NCI-H1417 (cell line): ENCODE measurements around the gene NKD1.

ENCODE experiments used
- DNase-seq, 3 experiments: peaks; one replicate each; lab custom pipeline; 2025; lab: John Stamatoyannopoulos, UW

The NKD1 gene

DNA sequence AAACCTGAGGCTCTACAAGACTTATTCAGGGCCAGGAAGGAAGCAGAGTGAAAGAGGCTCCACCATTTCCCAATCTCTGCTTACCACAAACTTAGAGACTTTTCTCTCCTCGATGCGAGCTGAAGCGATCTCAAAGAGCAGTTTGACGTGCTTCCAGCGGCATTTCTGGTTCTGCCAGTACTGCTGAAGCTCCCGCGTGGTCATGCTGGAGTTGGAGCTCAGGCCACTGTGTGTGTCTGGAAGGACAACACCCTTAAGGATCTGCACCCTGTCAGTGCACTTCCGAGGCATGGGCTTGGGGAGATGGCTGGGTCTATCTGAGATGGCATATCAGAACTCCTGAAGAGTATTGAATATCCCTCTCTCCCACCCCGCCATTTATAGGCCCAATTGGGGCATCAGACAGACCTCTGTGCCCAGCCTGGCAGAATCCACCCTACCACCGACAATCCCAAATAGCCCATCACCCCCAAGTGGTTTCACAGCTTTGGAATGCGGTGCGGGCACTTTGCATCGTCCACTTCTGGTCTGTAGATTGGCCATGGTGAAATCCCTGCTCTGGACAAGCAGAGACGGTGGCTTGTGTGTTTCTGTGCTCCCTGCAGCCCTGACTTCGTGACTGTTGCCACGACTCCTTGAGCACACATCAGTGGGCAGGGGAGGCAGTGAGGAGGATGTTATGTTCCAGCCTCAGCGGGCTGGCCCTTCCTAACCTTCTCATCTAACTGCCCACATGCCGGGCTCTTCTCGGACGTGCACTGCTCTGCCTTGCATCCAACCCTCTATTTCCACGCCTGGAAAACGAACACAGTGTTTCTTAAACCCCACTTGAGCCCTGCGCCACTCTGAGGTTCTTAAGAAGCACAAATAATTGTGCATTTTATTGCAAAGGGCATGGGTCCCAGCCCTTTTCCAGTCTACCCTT, 127.8 kb downstream of the NKD1 start:
- DNase-seq = no peak

DNA sequence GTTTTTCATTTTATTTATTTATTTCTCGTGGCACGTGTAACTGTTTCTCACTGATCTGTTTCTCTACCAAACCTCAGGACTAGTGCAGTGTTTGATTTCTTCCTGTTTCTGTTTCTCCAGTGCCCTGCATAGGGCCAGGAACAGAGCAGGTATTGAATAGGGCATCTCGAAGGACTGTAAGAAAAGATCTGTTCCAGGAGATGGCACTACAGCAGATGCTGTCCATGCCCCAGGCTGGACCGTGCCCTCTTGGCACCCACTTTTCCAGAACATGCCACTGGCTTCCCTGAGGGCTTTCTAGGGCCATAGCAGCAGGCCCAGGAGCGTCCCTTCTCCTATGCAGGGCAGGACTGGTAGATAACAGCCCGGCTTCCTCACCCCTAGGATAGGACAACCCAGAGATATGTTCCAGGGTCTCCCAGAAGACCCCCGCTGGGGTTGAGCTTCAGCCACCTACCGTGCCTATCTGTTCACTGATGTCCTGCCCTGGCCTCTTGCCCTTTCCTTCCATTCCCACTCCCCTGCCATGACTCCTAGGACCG, 128.6 kb downstream of the NKD1 start:
- no peak for DNase-seq

DNA sequence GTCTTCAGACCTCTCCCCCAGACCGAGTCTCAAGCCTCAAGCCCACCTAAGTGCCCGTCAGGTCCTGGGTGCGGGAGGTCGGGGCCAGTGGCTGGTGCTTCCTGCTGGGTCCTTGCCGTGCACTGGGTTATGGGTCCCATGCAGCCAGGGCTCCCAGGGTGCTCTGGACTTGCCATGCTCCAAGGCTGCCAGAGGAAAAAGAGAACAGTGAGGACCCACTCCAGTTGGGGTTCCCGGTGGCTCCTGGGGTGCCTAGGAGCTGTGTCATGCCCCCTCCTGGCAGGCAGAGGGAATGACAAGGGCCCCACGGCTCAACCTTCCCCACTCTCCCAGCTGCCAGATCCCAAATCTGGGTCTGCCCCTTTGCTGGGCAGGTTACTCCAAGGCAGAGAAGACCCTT, 129.2 kb downstream of the NKD1 start:
- no peak for DNase-seq

DNA sequence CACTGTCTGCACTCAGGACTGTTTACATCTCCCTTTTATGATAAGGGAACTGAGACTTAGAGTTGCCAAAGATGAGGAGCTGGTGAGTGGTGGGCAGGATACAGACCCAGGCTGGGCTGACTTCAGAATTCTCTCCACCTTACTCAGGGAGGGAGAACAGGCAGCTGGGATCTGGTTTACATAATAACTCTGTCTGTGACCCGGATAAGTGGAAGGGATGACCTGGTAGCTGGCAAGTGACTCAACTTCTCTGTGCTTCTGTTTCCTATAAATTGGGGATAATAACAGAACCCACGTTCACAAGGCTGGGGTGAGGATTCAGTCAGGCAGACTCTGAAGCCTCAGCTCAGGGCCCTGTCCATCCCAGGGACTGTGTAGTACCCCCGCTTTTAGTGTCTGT, 130.3 kb downstream of the NKD1 start:
- DNase-seq = no peak

DNA sequence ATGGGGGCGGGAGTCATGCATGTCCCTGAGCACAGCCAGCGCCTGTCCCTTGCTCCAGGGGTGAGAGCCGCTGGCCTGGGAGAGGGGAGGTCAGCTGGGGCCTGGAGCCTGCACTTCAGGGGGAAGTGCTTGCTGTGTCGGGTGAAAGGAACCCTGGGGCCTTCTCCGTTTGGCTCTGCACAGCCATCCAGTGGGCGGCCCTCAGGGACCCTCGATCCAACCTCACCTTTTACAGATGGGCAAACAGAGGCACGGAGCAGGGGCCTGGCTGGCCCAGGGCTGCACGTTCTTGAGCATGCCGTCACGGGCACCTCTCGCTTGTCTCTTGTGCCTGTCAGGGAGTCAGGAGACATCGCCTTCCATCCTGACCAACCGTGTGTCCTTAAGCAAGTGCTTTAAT, 131.1 kb downstream of the NKD1 start:
- DNase-seq = no peak

DNA sequence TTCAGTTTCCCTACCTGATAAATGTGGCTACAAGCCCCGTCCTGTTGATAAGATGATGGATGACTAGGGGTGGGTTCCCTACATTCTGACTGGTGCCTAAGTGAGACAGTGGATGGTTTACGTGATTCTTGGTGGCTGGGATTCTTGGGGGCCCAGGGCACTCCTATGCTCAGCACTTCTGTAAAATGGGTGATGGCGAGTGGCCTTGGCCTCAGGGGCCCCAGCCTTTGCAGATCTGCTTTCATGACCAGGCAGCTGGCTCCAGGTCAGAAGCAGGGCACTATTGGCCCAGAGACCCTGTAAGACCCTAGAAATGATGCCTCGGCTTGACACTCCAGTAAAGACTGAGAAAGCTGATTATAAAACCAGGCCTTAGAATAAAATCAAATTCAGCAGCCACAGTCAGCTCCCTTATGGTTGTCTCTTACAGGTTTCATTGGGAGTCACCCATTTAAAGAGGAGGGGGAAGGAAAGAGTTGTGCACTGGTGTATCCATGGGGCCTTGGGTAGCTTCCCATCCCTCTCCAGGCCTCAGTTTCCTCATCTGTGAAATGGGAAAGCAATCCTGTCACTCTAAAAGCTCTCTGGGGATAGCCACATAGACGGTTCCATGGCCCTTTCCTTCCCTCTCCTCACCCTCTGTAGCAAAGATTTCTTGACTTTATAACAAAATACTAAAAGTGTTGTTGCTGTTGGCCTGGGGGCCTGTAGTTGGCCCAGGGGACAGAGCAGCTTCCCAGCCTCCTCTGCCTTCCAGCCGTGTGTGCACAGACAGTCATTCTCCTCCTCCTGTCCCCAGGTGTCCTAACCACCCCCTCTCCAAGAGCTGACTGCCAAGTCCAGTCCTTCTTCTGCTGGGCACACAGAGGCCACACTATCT, 131.7 kb downstream of the NKD1 start:
- DNase-seq = no peak

DNA sequence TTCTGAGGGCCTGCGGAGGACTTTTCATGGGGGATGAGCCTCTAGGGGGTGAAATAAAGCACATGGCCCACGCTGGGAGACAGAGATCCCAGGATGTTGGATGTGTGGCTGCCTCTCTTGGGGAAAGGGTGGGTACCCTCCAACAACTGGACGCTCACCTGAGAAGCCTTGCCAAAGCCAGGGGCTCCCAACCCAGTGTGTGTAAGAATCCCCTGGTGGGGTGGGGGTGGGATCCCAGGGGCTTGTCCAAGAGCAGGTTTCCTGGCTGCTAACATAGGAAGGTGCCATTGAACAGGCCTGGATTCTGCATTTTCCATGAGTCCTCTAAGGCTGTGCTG, 132.3 kb downstream of the NKD1 start:
- no peak for DNase-seq

DNA sequence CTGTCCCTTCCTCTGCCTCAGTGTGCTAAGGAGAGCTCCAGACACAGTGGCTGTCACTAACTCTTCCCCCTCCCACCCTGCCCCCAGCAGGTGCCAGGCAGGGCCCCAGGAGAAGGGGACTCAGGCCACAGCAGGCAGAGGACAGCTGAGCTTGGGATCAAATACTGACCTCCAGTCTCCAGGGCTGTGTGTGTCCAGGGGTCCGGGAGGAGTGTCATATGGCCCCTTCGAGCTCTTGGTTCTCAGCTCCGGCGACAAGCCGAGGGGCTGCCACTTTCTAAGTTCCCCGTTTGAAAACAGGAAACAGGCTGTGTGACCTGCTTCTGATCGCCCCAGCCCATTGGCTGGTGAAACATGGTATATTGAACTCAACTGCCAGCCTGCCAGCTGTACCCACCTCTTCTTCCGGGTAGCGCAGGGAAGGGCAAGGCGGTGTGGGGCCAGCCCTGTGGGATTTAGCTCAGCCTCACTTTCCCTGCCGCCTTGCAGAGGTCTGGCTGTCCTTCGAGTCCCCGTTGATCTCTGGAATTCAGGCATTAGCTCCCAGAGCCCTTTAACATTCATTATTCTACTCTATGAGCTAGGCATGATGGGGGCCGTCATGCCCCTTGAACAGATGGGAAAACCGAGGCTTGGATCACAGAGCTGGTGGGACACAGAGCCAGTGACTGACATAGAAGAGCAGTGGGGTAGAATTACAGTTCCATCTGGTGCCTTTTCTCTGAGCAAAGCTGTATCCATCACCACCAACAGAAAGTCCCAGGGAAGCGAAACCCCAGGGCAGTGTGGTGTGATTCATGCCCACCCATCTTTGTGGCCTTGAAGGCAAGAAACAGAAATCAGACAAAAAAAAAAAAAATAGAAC, 133.1 kb downstream of the NKD1 start, which contains the start of gene SNX20:
TSS of gene SNX20 (minus strand) at position 292 of the 865 bp plus-strand sequence. CDS start 3,786 bp downstream, outside the sequence.
- DNase-seq = no peak

DNA sequence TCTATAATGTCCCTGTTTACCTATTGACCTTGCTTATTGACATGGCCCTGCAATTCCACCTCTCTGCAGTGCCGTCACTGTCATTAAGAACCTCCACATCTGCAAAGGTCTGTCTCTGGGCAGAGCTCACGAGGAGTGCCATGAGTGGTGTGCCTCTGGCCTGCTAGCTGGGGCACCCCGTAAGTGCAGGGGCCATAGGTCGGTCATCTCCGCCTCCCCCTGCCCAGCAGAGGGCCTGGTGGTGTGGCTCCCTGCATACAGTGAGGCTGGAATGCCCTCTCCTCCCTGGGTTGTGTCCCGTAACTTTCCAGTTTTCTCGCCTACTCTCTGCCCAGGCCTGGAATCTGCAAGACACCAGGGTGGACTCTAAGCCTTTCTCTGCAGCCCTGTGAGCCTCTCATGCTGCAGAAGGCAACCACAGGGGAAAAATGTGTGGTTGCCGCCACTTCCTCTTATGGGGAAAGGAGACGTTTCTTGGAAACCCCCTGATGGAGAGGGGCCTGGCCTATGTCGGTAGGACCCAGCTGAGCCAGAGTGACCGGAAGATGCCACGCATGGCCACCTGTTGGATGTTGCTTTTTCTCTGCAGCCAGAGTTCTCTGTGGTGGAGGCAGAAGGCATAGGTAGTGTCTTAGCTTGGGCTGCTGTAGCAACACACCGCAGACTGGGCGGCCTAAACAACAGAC, 135.6 kb downstream of the NKD1 start:
- DNase-seq = no peak

DNA sequence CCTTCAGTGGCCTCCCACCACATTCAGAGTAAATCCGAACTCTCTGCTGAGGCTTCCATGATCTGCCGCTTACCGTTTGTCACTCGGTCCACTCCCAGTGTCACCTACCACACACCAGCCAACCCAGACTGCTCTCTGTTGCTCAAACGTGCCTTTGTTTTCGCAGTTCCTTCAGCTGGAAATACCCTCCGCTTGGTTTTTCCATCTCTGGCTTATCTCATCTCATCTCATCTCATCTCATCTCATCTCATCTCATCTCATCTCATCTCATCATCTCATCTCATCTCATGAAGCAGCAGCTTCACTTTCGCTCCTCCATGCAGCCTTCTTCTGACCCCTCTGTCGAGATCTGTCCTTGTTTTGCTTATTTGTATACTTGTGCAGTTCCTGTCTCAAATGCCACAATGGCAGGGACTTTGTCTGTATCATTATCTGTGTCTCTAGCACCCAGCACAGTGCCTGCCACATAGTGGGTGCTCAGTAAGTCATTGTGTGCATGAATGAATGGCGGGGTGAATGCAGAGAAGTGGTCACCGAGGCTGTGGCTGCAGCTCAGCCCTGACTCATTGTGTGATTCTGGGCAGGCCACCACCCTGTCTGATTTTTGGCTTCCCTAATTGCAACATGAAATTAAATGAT, 136.7 kb downstream of the NKD1 start:
- no peak for DNase-seq

DNA sequence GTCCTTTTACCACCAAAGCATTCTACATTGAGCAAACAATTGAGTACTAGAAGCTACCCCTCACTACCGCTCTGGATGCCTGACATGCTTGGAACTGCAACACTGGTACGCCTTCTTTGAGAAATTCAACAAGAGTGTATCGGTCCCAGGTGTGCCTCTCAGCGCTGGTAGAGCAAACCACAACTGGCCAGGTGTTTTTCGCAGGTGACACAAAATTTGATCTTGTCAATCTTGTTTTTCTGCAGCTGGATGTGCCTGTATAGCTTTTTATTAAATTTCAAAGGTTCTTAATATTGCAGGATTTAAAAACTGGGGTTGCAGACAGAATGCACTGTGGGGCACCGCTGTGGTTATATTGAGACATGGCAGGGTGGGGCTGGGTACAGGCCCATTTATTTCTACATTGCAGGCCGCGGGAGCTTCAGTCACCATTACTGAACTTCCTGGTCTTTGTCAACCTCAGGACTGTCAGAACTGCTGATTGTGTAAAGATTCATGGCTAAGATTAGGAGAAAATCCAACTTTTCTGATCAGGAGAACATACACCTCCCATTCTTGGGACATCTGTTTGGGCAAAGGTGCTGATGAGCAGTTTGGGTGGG, 137.4 kb downstream of the NKD1 start:
- DNase-seq = no peak

DNA sequence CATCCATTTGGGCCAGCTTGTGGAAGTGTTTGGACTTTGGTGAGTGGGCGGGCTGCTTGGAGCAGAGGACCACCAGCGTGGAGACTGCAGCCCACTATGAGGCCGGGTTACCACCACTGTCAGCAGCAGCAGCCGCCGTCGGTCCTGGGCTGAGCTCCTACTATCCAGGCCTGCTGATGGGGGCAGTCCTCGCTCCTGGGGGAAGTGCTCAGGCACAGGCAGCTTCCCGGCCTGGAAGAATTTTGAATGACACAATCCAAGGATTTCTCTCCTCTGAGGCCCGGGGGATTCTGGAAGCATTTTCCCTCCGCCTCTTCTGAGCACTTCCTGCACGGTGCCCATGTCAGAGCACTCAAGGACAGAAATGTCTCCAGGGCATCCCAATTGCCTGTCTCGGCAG, 139.9 kb downstream of the NKD1 start:
- DNase-seq = no peak

DNA sequence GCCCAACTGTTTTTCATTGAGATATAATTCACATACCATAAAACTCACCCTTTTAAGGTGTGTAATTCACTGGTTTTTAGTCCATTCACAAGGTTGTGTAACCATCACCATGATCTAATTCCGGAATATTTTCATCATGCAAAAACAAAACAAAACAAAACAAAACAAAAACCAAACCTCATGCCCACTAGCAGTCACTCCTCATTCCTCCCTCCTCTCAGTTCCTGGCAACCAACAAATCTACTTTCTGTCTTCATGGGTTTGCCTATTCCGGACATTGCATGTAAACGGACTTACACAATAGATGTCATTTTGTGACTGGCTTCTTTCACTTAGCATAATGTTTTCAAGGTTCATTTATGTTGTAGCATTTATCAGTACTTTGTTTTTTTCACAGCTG, 140.7 kb downstream of the NKD1 start:
- DNase-seq = no peak

DNA sequence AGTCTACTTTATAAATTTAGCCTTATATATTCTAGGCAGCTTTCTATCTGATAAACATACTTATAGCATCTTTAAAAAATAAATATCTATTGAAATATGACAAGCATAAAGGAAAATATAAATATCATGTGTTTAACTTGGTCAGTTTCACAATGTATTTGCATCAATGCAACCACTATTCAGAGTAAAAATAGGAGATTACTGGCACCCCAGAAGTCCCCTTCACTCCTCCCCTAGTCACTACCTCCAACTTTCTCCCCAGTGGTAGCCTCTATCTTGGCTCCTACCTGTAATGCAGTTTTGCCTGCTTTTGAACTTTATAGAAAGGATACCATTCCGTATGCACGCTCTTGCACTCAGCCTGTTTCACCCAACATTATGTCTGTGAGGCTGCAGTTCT, 142.0 kb downstream of the NKD1 start:
- DNase-seq = no peak

DNA sequence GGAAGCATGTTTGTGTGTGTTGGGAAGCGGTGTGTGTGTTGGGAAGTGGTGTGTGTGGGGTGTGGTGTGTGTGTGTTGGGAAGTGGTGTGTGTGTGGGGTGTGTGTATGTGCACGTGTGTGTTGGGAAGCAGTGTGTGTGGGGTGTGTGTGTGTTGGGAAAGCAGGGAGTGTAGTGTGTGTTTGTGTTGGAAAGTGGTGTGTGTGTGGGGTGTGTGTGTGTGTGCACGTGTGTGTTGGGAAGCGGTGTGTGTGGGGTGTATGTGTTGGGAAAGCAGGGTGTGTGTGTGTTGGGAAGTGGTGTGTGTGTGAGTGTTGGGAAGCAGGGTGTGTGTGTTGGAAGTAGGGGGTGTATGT, 144.4 kb downstream of the NKD1 start:
- no peak for DNase-seq

DNA sequence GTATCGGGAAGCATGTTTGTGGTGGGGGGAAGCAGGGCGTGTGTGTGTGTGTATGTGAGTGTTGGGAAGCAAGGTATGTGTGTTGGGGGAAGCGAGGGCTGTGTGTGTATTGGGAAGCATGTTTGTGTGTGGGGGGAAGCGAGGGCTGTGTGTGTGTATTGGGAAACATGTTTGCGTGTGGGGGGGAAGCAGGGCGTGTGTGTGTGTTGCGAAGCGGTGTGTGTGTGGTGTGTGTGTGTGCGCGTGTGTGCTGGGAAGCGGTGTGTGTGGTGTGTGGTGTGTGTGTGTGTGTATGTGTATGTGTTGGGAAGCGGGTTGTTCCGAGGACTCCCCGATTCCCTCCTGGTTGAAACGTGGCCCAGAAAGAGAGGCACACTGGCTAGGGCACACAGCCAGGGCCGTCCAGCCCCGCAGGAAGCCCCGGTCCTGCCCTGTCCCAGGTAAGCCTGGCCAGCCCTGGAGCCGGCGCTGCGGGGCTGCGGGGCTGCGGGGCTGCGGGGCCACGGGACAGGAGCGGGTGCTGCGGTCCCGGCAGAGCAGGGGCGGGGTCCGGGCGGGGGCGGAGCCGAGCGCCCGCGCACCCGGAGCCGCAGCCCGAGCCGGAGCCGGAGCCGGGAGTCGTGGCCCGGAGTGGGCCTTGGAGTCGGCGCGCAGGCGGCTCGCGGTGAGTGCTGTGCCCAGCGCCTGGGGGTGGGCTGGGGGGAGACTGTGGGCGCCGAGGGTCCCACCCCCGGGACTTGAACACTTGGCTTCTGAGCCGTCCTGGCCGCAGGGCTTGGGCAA, 145.0 kb downstream of the NKD1 start, which contains the start of gene NOD2:
TSS of gene NOD2 (plus strand) at position 608 of the 783 bp plus-strand sequence. CDS start 5,890 bp downstream, outside the sequence.
- DNase-seq = no peak

DNA sequence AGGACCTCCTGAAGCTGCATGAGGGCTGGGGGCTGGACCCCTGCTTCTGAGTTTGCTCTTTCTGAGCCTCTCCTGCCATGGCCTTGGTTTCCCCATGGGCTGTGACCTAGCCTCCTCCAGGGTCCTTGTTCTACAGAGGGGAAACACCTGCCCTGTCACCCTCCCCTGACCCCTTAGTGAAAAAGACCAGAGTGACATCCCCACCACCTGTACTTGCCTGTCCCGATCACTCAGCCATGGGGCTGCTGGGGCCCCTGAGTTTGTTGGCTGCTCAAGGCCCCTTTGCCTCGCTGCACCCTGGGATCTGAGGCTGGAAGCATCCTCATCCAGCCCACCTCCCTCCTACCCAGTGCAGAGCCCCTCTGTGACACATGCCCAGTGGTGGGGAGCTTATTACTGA, 146.0 kb downstream of the NKD1 start:
- no peak for DNase-seq

DNA sequence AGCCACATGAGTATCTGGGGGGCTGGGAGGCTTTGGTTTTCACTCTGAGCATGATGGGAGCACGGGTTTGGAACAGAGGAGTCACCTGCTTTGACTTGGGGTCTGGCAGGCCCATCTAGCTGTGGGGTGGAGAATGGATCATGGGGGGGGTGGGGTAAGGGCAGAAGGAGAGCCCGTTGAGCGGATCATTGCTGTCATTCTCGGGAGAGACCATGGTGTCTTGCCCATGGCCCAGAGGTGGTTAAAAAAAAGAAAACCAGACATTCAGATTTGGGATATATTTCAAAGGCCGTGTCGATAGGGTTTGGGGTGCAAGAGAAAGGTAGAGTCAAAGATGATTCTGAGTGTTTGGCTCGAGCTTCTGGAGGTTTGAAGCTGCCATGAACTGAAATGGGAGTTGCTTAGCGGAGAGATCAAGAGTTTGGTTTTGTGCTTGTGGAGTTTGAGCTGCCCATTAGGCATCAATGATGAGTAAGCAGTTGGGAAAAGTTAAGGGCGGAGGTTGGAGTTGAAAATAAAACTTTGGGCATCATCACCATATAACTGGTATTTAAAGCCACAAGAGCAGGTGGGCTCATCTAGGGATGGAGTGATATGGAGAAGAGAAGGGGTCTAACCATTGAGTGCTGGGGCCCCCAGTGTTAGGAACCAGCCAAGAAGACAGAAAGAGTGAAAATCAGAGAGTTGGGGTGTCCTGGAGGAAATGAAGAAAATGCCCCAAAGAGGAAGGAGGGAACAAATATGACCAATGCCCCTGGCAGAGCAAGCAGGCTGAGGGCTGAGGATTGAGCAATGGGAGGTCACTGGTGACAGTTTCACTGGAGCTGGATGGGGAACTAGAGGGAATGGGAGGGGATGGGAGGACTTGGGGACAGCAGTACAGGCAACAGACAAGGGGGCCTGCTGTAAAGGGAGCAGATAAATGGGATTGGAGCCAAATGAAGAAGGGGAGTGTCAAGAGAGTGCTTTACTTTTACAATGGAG, 147.1 kb downstream of the NKD1 start:
- DNase-seq = no peak
